Loucy (cell line): ENCODE results near the gene GSK3B.

Experiments used
- H2AFZ ChIP-seq: fragments of 200-600 bp; sonication (generic); 2 replicates; pipeline ENCODE4 v1.6.0; 2016; ENCODE audit warnings: antibody characterized with exemption, mild to moderate bottlenecking, low read length, moderate library complexity
- H3F3A ChIP-seq: fragments of 200-600 bp; 2 replicates; pipeline ENCODE4 v1.6.0; 2016; ENCODE audit warnings: antibody characterized with exemption, low read depth, mild to moderate bottlenecking
- H3K27me3 ChIP-seq: fragments of 200-600 bp; sonication (generic); 2 replicates; pipeline ENCODE4 v1.6.1; 2014; ENCODE audit warnings: low read length, mild to moderate bottlenecking; ENCODE audit not compliant: insufficient read depth, poor library complexity, severe bottlenecking
- H3K36me3 ChIP-seq: fragments of 200-600 bp; sonication (generic); 2 replicates; pipeline ENCODE4 v1.6.1; 2016; ENCODE audit warnings: low read length; ENCODE audit not compliant: insufficient read depth
- H3K4me1 ChIP-seq: fragments of 200-600 bp; sonication (generic); 2 replicates; pipeline ENCODE4 v1.5.1; 2014; ENCODE audit warnings: low read length, mild to moderate bottlenecking; ENCODE audit not compliant: insufficient read depth, poor library complexity, severe bottlenecking
- H3K4me2 ChIP-seq: fragments of 200-600 bp; sonication (generic); 2 replicates; pipeline ENCODE4 v1.6.0; 2014; ENCODE audit warnings: antibody characterized with exemption, low read length, low read depth, mild to moderate bottlenecking; ENCODE audit not compliant: poor library complexity, severe bottlenecking
- H3K4me3 ChIP-seq: fragments of 200-600 bp; sonication (generic); 2 replicates; pipeline ENCODE4 v1.5.1; 2014; ENCODE audit warnings: low read length, mild to moderate bottlenecking, mixed read lengths; ENCODE audit not compliant: poor library complexity, severe bottlenecking
- H3K79me2 ChIP-seq: fragments of 200-600 bp; sonication (generic); 2 replicates; pipeline ENCODE4 v1.6.1; 2014; ENCODE audit warnings: low read length; ENCODE audit not compliant: insufficient read depth
- H3K9ac ChIP-seq: fragments of 200-600 bp; sonication (generic); 2 replicates; pipeline ENCODE4 v1.6.0; 2014; ENCODE audit warnings: mild to moderate bottlenecking, low read depth, low read length, moderate library complexity; ENCODE audit not compliant: poor library complexity, severe bottlenecking
- H3K9me2 ChIP-seq: fragments of 200-600 bp; sonication (generic); replicated peaks from 2 replicates; pipeline ENCODE4 v1.6.1; 2016; ENCODE audit warnings: low read depth, low read length, mixed read lengths
- H3K9me3 ChIP-seq: fragments of 200-600 bp; sonication (generic); 2 replicates; pipeline ENCODE4 v1.6.1; 2014; ENCODE audit warnings: mild to moderate bottlenecking, antibody characterized with exemption, low read length, low read depth; ENCODE audit not compliant: insufficient read depth
- H4K20me1 ChIP-seq: fragments of 200-600 bp; sonication (generic); 2 replicates; pipeline ENCODE4 v1.6.0; 2014; ENCODE audit warnings: antibody characterized with exemption, low read length, mild to moderate bottlenecking; ENCODE audit not compliant: insufficient read depth, poor library complexity, severe bottlenecking
- CTCF ChIP-seq: fragments of 200-600 bp; sonication (generic); conservative IDR thresholded peaks from 2 replicates; pipeline ENCODE4 v1.5.1; 2014; ENCODE audit warnings: mild to moderate bottlenecking, antibody characterized with exemption, low read length
- EZH2phosphoT487 ChIP-seq: fragments of 200-600 bp; IDR thresholded peaks from 2 replicates; pipeline ENCODE4 v1.6.1; 2018; ENCODE audit warnings: antibody characterized with exemption, mild to moderate bottlenecking, moderate library complexity, borderline replicate concordance

Gene GSK3B

GRCh38 chr3:119841808-119842471 is 252.3 kb downstream of the GSK3B start:
- H3K4me1 ChIP-seq: no peaks in the 10 kb centered on the region
- no peaks in the 10 kb centered on the region for H3K27me3 ChIP-seq
- H3K9ac ChIP-seq: no peak overlapping the region
- H3K9me3 ChIP-seq: no peaks in the 10 kb centered on the region
- H2AFZ ChIP-seq: no peak overlapping the region
- H3K9me2 ChIP-seq: no peaks in the 10 kb centered on the region
- H3F3A ChIP-seq: no peaks in the 10 kb centered on the region
- no peak overlapping the region for H3K4me2 ChIP-seq
- peaks cover 3% of the 10 kb centered on the region for H4K20me1 ChIP-seq
- H3K36me3 ChIP-seq: peaks cover 52% of the 10 kb centered on the region; the same call in 1 of the 2 replicates
- TF ChIP-seq EZH2phosphoT487 (no peak), CTCF (no peak)
- H3K4me3 ChIP-seq: no peak overlapping the region
- H3K79me2 ChIP-seq: peaks cover 6% of the 10 kb centered on the region; the same call in 1 of the 2 replicates

- Histone ChIP-seq H3K9me3 (no peaks in the 10 kb centered on the region), H4K20me1 (peaks cover 11% of the 10 kb centered on the region), H3K79me2 (peaks cover 7% of the 10 kb centered on the region), H3K9me2 (no peaks in the 10 kb centered on the region), H3K4me1 (no peaks in the 10 kb centered on the region), H3K4me3 (no peak overlapping the region), H3K4me2 (no peak overlapping the region), H3K27me3 (no peaks in the 10 kb centered on the region), H3F3A (no peaks in the 10 kb centered on the region), H2AFZ (no peak overlapping the region), H3K9ac (no peak overlapping the region), H3K36me3 (peaks cover 52% of the 10 kb centered on the region; the same call in 1 of the 2 replicates)
- TF ChIP-seq CTCF: no peak
- TF ChIP-seq EZH2phosphoT487: no peak
Measured at GRCh38 chr3:119835556-119835955, 258.7 kb downstream of the GSK3B start.

- H3K27me3 ChIP-seq: no peaks in the 10 kb centered on the region
- H3K4me2 ChIP-seq: no peak overlapping the region
- no peaks in the 10 kb centered on the region for H3K4me1 ChIP-seq
- no peak for TF ChIP-seq CTCF
- no peak for TF ChIP-seq EZH2phosphoT487
- no peak overlapping the region for H3K9ac ChIP-seq
- peaks cover 45% of the 10 kb centered on the region; the same call in 1 of the 2 replicates for H3K36me3 ChIP-seq
- no peak overlapping the region for H2AFZ ChIP-seq
- no peak overlapping the region for H3K4me3 ChIP-seq
- H3K79me2 ChIP-seq: peaks cover 7% of the 10 kb centered on the region
- no peaks in the 10 kb centered on the region for H3K9me3 ChIP-seq
- no peaks in the 10 kb centered on the region for H3K9me2 ChIP-seq
- H4K20me1 ChIP-seq: peaks cover 11% of the 10 kb centered on the region
- H3F3A ChIP-seq: no peaks in the 10 kb centered on the region
Measured at GRCh38 chr3:119834754-119835370, 259.4 kb downstream of the GSK3B start.
